B cell (primary cell): ENCODE results near the gene CACNA1H.

ENCODE experiments used
- CTCF ChIP-seq: fragments of 200-600 bp; IDR thresholded peaks from one replicate; pipeline ENCODE4 v1.8.0; 2022; ENCODE audit warnings: antibody characterized with exemption, mild to moderate bottlenecking
- EZH2 ChIP-seq: IDR thresholded peaks from 2 replicates; pipeline ENCODE4 v1.6.1; 2012; ENCODE audit warnings: borderline replicate concordance, low read depth, mild to moderate bottlenecking, moderate library complexity, low read length; ENCODE audit not compliant: insufficient read depth, poor library complexity, severe bottlenecking

- TF ChIP-seq CTCF (no peak), EZH2 (no peak)
These were observed 64.6 kb downstream of the CACNA1H start for GRCh38 chr16:1217526-1217925.
